Hair follicular keratinocyte (primary cell): ENCODE data around the gene GBX1. TPM values are rescaled to one million over a fixed set of nuclear protein-coding genes. Genes with fewer than 3 reads are reported as not detected.

Experiments
- total RNA-seq: library from RNA; depleted of rRNA; stranded (reverse); fragments of >200 nt; gene quantifications from 2 replicates; pipeline ENCODE4 v1.2.3, GENCODE V29; 2015

The GBX1 gene
- not detected in 2 replicates for total RNA-seq

GRCh38 chr7:151167197-151167961 lies at the start of gene GBX1:
Gene GBX1, minus strand, starts transcription at chr7:151167694. Its CDS starts 146 bp downstream, at chr7:151167548.

GRCh38 chr7:151210087-151210854 lies 42.8 kb upstream of the GBX1 start, which contains the start of gene H2BK1:
Gene H2BK1, minus strand, starts transcription at chr7:151210488. Its CDS starts 170 bp downstream, at chr7:151210318.

GRCh38 chr7:151186640-151187408 lies 19.3 kb upstream of the GBX1 start, which contains the start of gene ASB10:
Gene ASB10, minus strand, starts transcription at chr7:151187250. Its CDS starts 120 bp downstream, at chr7:151187130.

Other genes with a start within 250 kb of the GBX1 start
- gene KCNH2, start 189.4 kb downstream of the GBX1 start, total RNA-seq = not detected in 2 replicates
- gene NOS3, start 176.7 kb downstream of the GBX1 start, total RNA-seq = 1.8 and 3.7 TPM in 2 replicates
- gene ATG9B, start 143.2 kb downstream of the GBX1 start, total RNA-seq = 0.04 and 0.08 TPM in 2 replicates
- gene ABCB8, start 139.2 kb downstream of the GBX1 start, total RNA-seq = 53.4 and 60.7 TPM in 2 replicates
- gene ASIC3, start 119.2 kb downstream of the GBX1 start, total RNA-seq = 1.8 TPM in 1 of 2 replicates, not detected in the other
- gene CDK5, start 109.8 kb downstream of the GBX1 start, total RNA-seq = 10.3 and 12.2 TPM in 2 replicates
- gene SLC4A2, start 108.1 kb downstream of the GBX1 start, total RNA-seq = 31.7 and 54.8 TPM in 2 replicates
- 55.7 and 59.6 TPM in 2 replicates for gene FASTK, start 86.9 kb downstream of the GBX1 start, total RNA-seq
- gene TMUB1, start 84.2 kb downstream of the GBX1 start, total RNA-seq = 61.8 and 62.5 TPM in 2 replicates
- gene AGAP3, start 81.2 kb downstream of the GBX1 start, total RNA-seq = 64.6 and 79.7 TPM in 2 replicates
- gene ASB10, start 19.6 kb upstream of the GBX1 start, total RNA-seq = not detected in 2 replicates
- gene H2BK1, start 42.8 kb upstream of the GBX1 start, total RNA-seq = not detected in 2 replicates
- gene ABCF2, start 59.5 kb upstream of the GBX1 start, total RNA-seq = 44.9 and 69.0 TPM in 2 replicates
- 34.4 and 41.7 TPM in 2 replicates for gene CHPF2, start 64.8 kb upstream of the GBX1 start, total RNA-seq
- gene SMARCD3, start 81.0 kb upstream of the GBX1 start, total RNA-seq = 7.8 and 8.8 TPM in 2 replicates
- gene NUB1, start 174.1 kb upstream of the GBX1 start, total RNA-seq = 26.8 and 26.9 TPM in 2 replicates
- gene WDR86, start 242.3 kb upstream of the GBX1 start, total RNA-seq = 0.08 TPM in 2 replicates